ENCODE measurements around the gene EPB41L1. TPM values are rescaled to one million over a fixed set of nuclear protein-coding genes. Genes with fewer than 3 reads are reported as not detected.

Gene EPB41L1
- polyA plus RNA-seq, 1 donor from 2014 or later, result 38.2 TPM

DNA sequence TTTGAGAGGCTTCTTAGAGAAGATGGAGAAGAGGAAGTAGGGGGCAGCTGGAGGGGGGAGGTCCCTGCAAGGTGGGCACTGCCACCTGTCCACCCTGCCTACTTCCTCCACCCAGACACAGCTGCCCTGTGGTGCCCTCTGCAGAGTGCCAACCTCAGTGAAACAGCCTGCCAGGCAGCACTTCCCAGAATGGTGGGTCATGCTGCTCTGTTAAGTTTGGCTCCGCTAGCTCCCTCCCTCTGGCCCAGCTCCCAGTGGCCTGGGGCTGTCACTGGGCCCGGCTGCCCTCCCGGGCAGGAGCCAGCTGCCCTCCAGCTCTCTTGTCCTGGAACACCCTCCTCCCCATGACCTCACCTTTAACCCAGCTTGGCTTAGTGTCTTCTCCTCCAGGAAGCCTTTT, 5.1 kb upstream of the EPB41L1 start:
- Histone ChIP-seq H3K36me3 (ENCODE audit: insufficient read depth, low read length) (no peaks in the 10 kb centered on the region), H3K4me3 (ENCODE audit: low read length) (no peak overlapping the region), H2AFZ (ENCODE audit: low read depth, low read length) (no peak overlapping the region), H3K27ac (ENCODE audit: low read length) (no peak overlapping the region), H4K20me1 (ENCODE audit: insufficient read depth) (no peaks in the 10 kb centered on the region), H3K79me2 (replicated peaks; ENCODE audit: insufficient read depth, low read length) (no peaks in the 10 kb centered on the region), H3K4me2 (ENCODE audit: low read length) (no peak overlapping the region), H3K9me3 (ENCODE audit: low read length) (no peaks in the 10 kb centered on the region), H3K9ac (ENCODE audit: low read length) (no peak overlapping the region), H3K9me2 (ENCODE audit: insufficient read depth, low read length) (no peaks in the 10 kb centered on the region), H3F3A (ENCODE audit: insufficient read depth, low read length, poor library complexity, severe bottlenecking) (no peaks in the 10 kb centered on the region), H3K27me3 (ENCODE audit: insufficient read depth, low read depth, low read length) (no peaks in the 10 kb centered on the region)
- TF ChIP-seq RAD21 (conservative IDR thresholded peaks at IDR 0.05), result no peak
- TF ChIP-seq, protein P1, sequence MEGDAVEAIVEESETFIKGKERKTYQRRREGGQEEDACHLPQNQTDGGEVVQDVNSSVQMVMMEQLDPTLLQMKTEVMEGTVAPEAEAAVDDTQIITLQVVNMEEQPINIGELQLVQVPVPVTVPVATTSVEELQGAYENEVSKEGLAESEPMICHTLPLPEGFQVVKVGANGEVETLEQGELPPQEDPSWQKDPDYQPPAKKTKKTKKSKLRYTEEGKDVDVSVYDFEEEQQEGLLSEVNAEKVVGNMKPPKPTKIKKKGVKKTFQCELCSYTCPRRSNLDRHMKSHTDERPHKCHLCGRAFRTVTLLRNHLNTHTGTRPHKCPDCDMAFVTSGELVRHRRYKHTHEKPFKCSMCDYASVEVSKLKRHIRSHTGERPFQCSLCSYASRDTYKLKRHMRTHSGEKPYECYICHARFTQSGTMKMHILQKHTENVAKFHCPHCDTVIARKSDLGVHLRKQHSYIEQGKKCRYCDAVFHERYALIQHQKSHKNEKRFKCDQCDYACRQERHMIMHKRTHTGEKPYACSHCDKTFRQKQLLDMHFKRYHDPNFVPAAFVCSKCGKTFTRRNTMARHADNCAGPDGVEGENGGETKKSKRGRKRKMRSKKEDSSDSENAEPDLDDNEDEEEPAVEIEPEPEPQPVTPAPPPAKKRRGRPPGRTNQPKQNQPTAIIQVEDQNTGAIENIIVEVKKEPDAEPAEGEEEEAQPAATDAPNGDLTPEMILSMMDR (IDR thresholded peaks at IDR 0.05; ENCODE audit: poor library complexity, severe bottlenecking), result no peak

GRCh38 chr20:36150489-36150846, 4.1 kb upstream of the EPB41L1 start:
- H2AFZ ChIP-seq (ENCODE audit: low read depth, low read length), result no peak overlapping the region
- no peaks in the 10 kb centered on the region for H3K36me3 ChIP-seq (ENCODE audit: insufficient read depth, low read length)
- TF ChIP-seq MXI1 (conservative IDR thresholded peaks at IDR 0.05; ENCODE audit: poor library complexity, severe bottlenecking) (no peak), EZH2 (IDR thresholded peaks at IDR 0.05; ENCODE audit: borderline replicate concordance, insufficient read depth, low read length, poor library complexity, severe bottlenecking) (no peak), SMC3 (conservative IDR thresholded peaks at IDR 0.05; ENCODE audit: poor library complexity) (no peak), EP300 (conservative IDR thresholded peaks at IDR 0.05; ENCODE audit: poor library complexity, severe bottlenecking) (no peak), POLR2AphosphoS5 (IDR thresholded peaks at IDR 0.05) (no peak), TAF1 (IDR thresholded peaks at IDR 0.05; ENCODE audit: low read depth) (no peak), RAD21 (conservative IDR thresholded peaks at IDR 0.05) (no peak)
- TF ChIP-seq, protein P2, sequence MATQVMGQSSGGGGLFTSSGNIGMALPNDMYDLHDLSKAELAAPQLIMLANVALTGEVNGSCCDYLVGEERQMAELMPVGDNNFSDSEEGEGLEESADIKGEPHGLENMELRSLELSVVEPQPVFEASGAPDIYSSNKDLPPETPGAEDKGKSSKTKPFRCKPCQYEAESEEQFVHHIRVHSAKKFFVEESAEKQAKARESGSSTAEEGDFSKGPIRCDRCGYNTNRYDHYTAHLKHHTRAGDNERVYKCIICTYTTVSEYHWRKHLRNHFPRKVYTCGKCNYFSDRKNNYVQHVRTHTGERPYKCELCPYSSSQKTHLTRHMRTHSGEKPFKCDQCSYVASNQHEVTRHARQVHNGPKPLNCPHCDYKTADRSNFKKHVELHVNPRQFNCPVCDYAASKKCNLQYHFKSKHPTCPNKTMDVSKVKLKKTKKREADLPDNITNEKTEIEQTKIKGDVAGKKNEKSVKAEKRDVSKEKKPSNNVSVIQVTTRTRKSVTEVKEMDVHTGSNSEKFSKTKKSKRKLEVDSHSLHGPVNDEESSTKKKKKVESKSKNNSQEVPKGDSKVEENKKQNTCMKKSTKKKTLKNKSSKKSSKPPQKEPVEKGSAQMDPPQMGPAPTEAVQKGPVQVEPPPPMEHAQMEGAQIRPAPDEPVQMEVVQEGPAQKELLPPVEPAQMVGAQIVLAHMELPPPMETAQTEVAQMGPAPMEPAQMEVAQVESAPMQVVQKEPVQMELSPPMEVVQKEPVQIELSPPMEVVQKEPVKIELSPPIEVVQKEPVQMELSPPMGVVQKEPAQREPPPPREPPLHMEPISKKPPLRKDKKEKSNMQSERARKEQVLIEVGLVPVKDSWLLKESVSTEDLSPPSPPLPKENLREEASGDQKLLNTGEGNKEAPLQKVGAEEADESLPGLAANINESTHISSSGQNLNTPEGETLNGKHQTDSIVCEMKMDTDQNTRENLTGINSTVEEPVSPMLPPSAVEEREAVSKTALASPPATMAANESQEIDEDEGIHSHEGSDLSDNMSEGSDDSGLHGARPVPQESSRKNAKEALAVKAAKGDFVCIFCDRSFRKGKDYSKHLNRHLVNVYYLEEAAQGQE (IDR thresholded peaks at IDR 0.05; ENCODE audit: borderline replicate concordance), result no peak
- TF ChIP-seq, protein P1 (IDR thresholded peaks at IDR 0.05; ENCODE audit: poor library complexity, severe bottlenecking), result no peak
- H3K9ac ChIP-seq (ENCODE audit: low read length), result no peak overlapping the region
- no peak overlapping the region for H3K4me2 ChIP-seq (ENCODE audit: low read length)
- no peaks in the 10 kb centered on the region for H4K20me1 ChIP-seq (ENCODE audit: insufficient read depth)
- H3K4me3 ChIP-seq (ENCODE audit: low read length), result no peak overlapping the region
- H3K9me2 ChIP-seq (ENCODE audit: insufficient read depth, low read length), result no peaks in the 10 kb centered on the region
- no peaks in the 10 kb centered on the region for H3F3A ChIP-seq (ENCODE audit: insufficient read depth, low read length, poor library complexity, severe bottlenecking)
- H3K9me3 ChIP-seq (ENCODE audit: low read length), result no peaks in the 10 kb centered on the region
- H3K79me2 ChIP-seq (replicated peaks; ENCODE audit: insufficient read depth, low read length), result peaks cover 7% of the 10 kb centered on the region
- H3K27ac ChIP-seq (ENCODE audit: low read length), result no peak overlapping the region
- no peaks in the 10 kb centered on the region for H3K27me3 ChIP-seq (ENCODE audit: insufficient read depth, low read depth, low read length)
